ENCODE results near the gene FOXD1.

GRCh38 chr5:73418244-73418691, 30.3 kb downstream of the FOXD1 start:
- TF ChIP-seq BHLHE40 (IDR thresholded peaks at IDR 0.05; ENCODE audit: borderline replicate concordance), result no peak
- TF ChIP-seq LEF1 (IDR thresholded peaks at IDR 0.05; ENCODE audit: borderline replicate concordance), result no peak
- no peak for TF ChIP-seq ARNT (IDR thresholded peaks at IDR 0.05)
- no peak for TF ChIP-seq ZNF384 (IDR thresholded peaks at IDR 0.05)
- TF ChIP-seq TARDBP (IDR thresholded peaks at IDR 0.05), result no peak
- no peak for TF ChIP-seq HDGF (IDR thresholded peaks at IDR 0.05; ENCODE audit: borderline replicate concordance)
- TF ChIP-seq NFRKB (IDR thresholded peaks at IDR 0.05), result no peak
- no peak for TF ChIP-seq FOXM1 (IDR thresholded peaks at IDR 0.05; ENCODE audit: borderline replicate concordance)
- TF ChIP-seq, protein P1, sequence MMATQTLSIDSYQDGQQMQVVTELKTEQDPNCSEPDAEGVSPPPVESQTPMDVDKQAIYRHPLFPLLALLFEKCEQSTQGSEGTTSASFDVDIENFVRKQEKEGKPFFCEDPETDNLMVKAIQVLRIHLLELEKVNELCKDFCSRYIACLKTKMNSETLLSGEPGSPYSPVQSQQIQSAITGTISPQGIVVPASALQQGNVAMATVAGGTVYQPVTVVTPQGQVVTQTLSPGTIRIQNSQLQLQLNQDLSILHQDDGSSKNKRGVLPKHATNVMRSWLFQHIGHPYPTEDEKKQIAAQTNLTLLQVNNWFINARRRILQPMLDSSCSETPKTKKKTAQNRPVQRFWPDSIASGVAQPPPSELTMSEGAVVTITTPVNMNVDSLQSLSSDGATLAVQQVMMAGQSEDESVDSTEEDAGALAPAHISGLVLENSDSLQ (IDR thresholded peaks at IDR 0.05), result 0 out of 2 replicates have a peak, but pooled peaks have one; percentile 8
- TF ChIP-seq ELF4 (IDR thresholded peaks at IDR 0.05), result no peak

Measured in HEK293T (cell line).